OCI-LY7 (cell line): ENCODE data around the gene CD2AP. TPM values are rescaled to one million over a fixed set of nuclear protein-coding genes. Genes with fewer than 3 reads are reported as not detected.

Source experiments
- BruUV-seq: library from RNA; stranded (reverse); fragments of 400-500 nt; replicated peaks from 2 replicates; lab custom pipeline; 2021; lab: Mats Ljungman, UMichigan
- CTCF ChIA-PET: fragments of 300-600 bp; sonication (Branson Sonifier 250); formaldehyde crosslinking; loops from one replicate; lab custom pipeline; 2022; ENCODE audit warnings: antibody characterized with exemption; ENCODE audit not compliant: unreplicated experiment; lab: Charles Lee
- POLR2A ChIA-PET: fragments of 300-600 bp; sonication (Branson Sonifier 250); formaldehyde crosslinking; loops from one replicate; lab custom pipeline; 2022; ENCODE audit warnings: antibody characterized with exemption; lab: Charles Lee
- DNase-seq: peaks from one replicate; pipeline ENCODE4 v3.0.0-alpha.2; 2015; ENCODE audit warnings: low spot score
- H2AFZ ChIP-seq: fragments of 200-600 bp; sonication (generic), shearing (Covaris generic); 2 replicates; pipeline ENCODE4 v1.6.1; 2014; ENCODE audit warnings: mild to moderate bottlenecking, antibody characterized with exemption, low read length, moderate library complexity
- H3K27ac ChIP-seq: fragments of 200-600 bp; sonication (generic); 2 replicates; pipeline ENCODE4 v1.5.1; 2014; ENCODE audit warnings: mixed run types, low read depth, mild to moderate bottlenecking, moderate library complexity, low read length, inconsistent platforms; ENCODE audit not compliant: poor library complexity, severe bottlenecking
- H3K36me3 ChIP-seq: fragments of 200-600 bp; sonication (generic); 2 replicates; pipeline ENCODE4 v1.6.1; 2014; ENCODE audit warnings: mild to moderate bottlenecking, antibody characterized with exemption, low read length, moderate library complexity, mixed read lengths; ENCODE audit not compliant: insufficient read depth
- H3K4me1 ChIP-seq: fragments of 200-600 bp; sonication (generic); 2 replicates; pipeline ENCODE4 v1.5.1; 2014; ENCODE audit warnings: mild to moderate bottlenecking, low read length; ENCODE audit not compliant: insufficient read depth, poor library complexity, severe bottlenecking
- H3K4me2 ChIP-seq: fragments of 200-600 bp; sonication (generic); 2 replicates; pipeline ENCODE4 v1.6.1; 2014; ENCODE audit warnings: mild to moderate bottlenecking, low read length
- H3K4me3 ChIP-seq: fragments of 200-600 bp; sonication (generic); 2 replicates; pipeline ENCODE4 v1.5.1; 2014; ENCODE audit warnings: mild to moderate bottlenecking, low read depth, low read length; ENCODE audit not compliant: poor library complexity, severe bottlenecking
- H3K79me2 ChIP-seq: fragments of 200-600 bp; sonication (generic); 2 replicates; pipeline ENCODE4 v1.6.1; 2016; ENCODE audit warnings: low read depth, mild to moderate bottlenecking, low read length, moderate library complexity, mixed read lengths; ENCODE audit not compliant: insufficient read depth
- H3K9me2 ChIP-seq: fragments of 200-600 bp; sonication (generic); 2 replicates; pipeline ENCODE4 v1.6.1; 2016; ENCODE audit warnings: mild to moderate bottlenecking, low read length, mixed read lengths; ENCODE audit not compliant: insufficient read depth
- H3K9me3 ChIP-seq: fragments of 200-600 bp; sonication (generic); 2 replicates; pipeline ENCODE4 v1.6.1; 2014; ENCODE audit warnings: mild to moderate bottlenecking, mixed run types, low read length, mixed read lengths
- H4K20me1 ChIP-seq: fragments of 200-600 bp; sonication (generic); 2 replicates; pipeline ENCODE4 v1.6.1; 2014; ENCODE audit warnings: mild to moderate bottlenecking, antibody characterized with exemption, low read length, moderate library complexity, mixed read lengths; ENCODE audit not compliant: insufficient read depth
- CTCF ChIP-seq: fragments of 200-600 bp; sonication (generic); conservative IDR thresholded peaks from 2 replicates; pipeline ENCODE4 v1.5.1; 2014; ENCODE audit warnings: mild to moderate bottlenecking, antibody characterized with exemption, low read length, moderate library complexity, mixed read lengths
- EZH2phosphoT487 ChIP-seq: fragments of 200-600 bp; sonication (generic); IDR thresholded peaks from 2 replicates; pipeline ENCODE4 v1.6.1; 2018; ENCODE audit warnings: low read depth, borderline replicate concordance, mild to moderate bottlenecking, mixed run types, antibody characterized with exemption, low read length, moderate library complexity, mixed read lengths
- intact Hi-C: fragments of 100-400 bp; cut with micrococcal nuclease; formaldehyde crosslinking; loops from one replicate; pipeline ENCODE4 v1.10.0; 2022; ENCODE audit not compliant: unreplicated experiment
- total RNA-seq, 2 experiments: library from RNA; depleted of rRNA in 1 of 2; stranded (reverse); fragments of >200 nt in 1 of 2; shearing (Covaris generic) in 1 of 2; gene quantifications; 2 replicates each; pipeline ENCODE4 v1.2.3, GENCODE V29; 2014 to 2022

Gene CD2AP
- total RNA-seq, 2 experiments from 2014 or later = 26.6 to 58.0 TPM

GRCh38 chr6:47661960-47662359 lies 184.4 kb downstream of the CD2AP start:
- no peak for TF ChIP-seq CTCF
- TF ChIP-seq EZH2phosphoT487 = no peak
- Histone ChIP-seq H4K20me1 (no peaks in the 10 kb centered on the region), H3K79me2 (no peaks in the 10 kb centered on the region), H3K9me3 (no peaks in the 10 kb centered on the region), H3K9me2 (no peaks in the 10 kb centered on the region), H3K27ac (no peak overlapping the region), H3K4me3 (no peak overlapping the region), H3K4me2 (no peak overlapping the region), H3K36me3 (no peaks in the 10 kb centered on the region), H3K4me1 (no peaks in the 10 kb centered on the region), H2AFZ (no peak overlapping the region)
- intact Hi-C loops = no loop called here
- ChIA-PET POLR2A (interaction anchor here (1.3 kb wide), 1 partner anchor 11 kb away, joined by 4 read pairs; no protein-coding TSS in a partner anchor), CTCF (no interaction called here)
- no peak for DNase-seq
- no TSS peak for BruUV-seq

- no peaks in the 10 kb centered on the region for H3K9me2 ChIP-seq
- H3K4me3 ChIP-seq = no peak overlapping the region
- DNase-seq = no peak
- TF ChIP-seq EZH2phosphoT487 (no peak), CTCF (no peak)
- ChIA-PET CTCF (no interaction called here), POLR2A (interaction anchor here (0.6 to 0.7 kb wide), 2 partner anchors 41 to 1099 kb away, joined by 3 read pairs; no protein-coding TSS in a partner anchor)
- H3K27ac ChIP-seq = no peak overlapping the region
- no peaks in the 10 kb centered on the region for H3K36me3 ChIP-seq
- H3K4me1 ChIP-seq = no peaks in the 10 kb centered on the region
- H3K79me2 ChIP-seq = no peaks in the 10 kb centered on the region
- no TSS peak for BruUV-seq
- intact Hi-C loops = no loop called here
- no peak overlapping the region for H2AFZ ChIP-seq
- H3K4me2 ChIP-seq = no peak overlapping the region
- no peaks in the 10 kb centered on the region for H3K9me3 ChIP-seq
- no peaks in the 10 kb centered on the region for H4K20me1 ChIP-seq
Measured at GRCh38 chr6:47663462-47664216, 186.1 kb downstream of the CD2AP start.

- H3K79me2 ChIP-seq = no peaks in the 10 kb centered on the region
- POLR2A ChIA-PET = no interaction called here
- TF ChIP-seq CTCF = no peak
- no peak for TF ChIP-seq EZH2phosphoT487
- intact Hi-C loops = no loop called here
- H4K20me1 ChIP-seq = no peaks in the 10 kb centered on the region
- no peaks in the 10 kb centered on the region for H3K4me1 ChIP-seq
- BruUV-seq = no TSS peak
- H3K4me2 ChIP-seq = no peak overlapping the region
- no peak overlapping the region for H3K4me3 ChIP-seq
- H3K27ac ChIP-seq = no peak overlapping the region
- H3K36me3 ChIP-seq = no peaks in the 10 kb centered on the region
- DNase-seq = no peak
- no peak overlapping the region for H2AFZ ChIP-seq
- no peaks in the 10 kb centered on the region for H3K9me3 ChIP-seq
- CTCF ChIA-PET = interaction anchor here (0.5 kb wide), 1 partner anchor 23 kb away, joined by 3 read pairs; no protein-coding TSS in a partner anchor
- H3K9me2 ChIP-seq = no peaks in the 10 kb centered on the region
Measured at GRCh38 chr6:47665112-47665511, 187.5 kb downstream of the CD2AP start.
